KMS-11 (cell line): ENCODE data around the gene CD37.

Experiments used
- H2AFZ ChIP-seq: fragments of 200-600 bp; sonication (generic); 2 replicates; pipeline ENCODE4 v1.6.1; 2016; ENCODE audit warnings: antibody characterized with exemption, mixed run types, low read depth
- H3K27ac ChIP-seq: fragments of 200-600 bp; sonication (generic); 2 replicates; pipeline ENCODE4 v1.6.1; 2016; ENCODE audit warnings: mild to moderate bottlenecking, mixed run types
- H3K27me3 ChIP-seq: fragments of 200-600 bp; sonication (generic); 2 replicates; pipeline ENCODE4 v1.6.1; 2017; ENCODE audit warnings: mild to moderate bottlenecking, low read depth, mixed run types, moderate library complexity; ENCODE audit not compliant: insufficient read depth
- H3K36me3 ChIP-seq: fragments of 200-600 bp; sonication (generic); 2 replicates; pipeline ENCODE4 v1.6.1; 2017; ENCODE audit warnings: mild to moderate bottlenecking, mixed run types; ENCODE audit not compliant: insufficient read depth
- H3K4me1 ChIP-seq: fragments of 200-600 bp; sonication (generic); 2 replicates; pipeline ENCODE4 v1.6.1; 2016; ENCODE audit warnings: mild to moderate bottlenecking, low read depth, mixed run types; ENCODE audit not compliant: poor library complexity, severe bottlenecking
- H3K4me2 ChIP-seq: fragments of 200-600 bp; sonication (generic); 2 replicates; pipeline ENCODE4 v1.7.0; 2016; ENCODE audit warnings: mild to moderate bottlenecking, mixed run types
- H3K4me3 ChIP-seq: fragments of 200-600 bp; sonication (generic); IDR thresholded peaks from 2 replicates; pipeline ENCODE4 v1.6.1; 2017; ENCODE audit warnings: low read depth, low read length, mixed read lengths; ENCODE audit not compliant: insufficient read depth
- H3K79me2 ChIP-seq: fragments of 200-600 bp; sonication (generic); 2 replicates; pipeline ENCODE4 v1.6.1; 2016; ENCODE audit warnings: low read depth, mixed run types; ENCODE audit not compliant: insufficient read depth
- H3K9ac ChIP-seq: fragments of 200-600 bp; sonication (generic); 2 replicates; pipeline ENCODE4 v1.6.1; 2016; ENCODE audit warnings: mild to moderate bottlenecking, mixed run types
- H4K20me1 ChIP-seq: fragments of 200-600 bp; sonication (generic); 2 replicates; pipeline ENCODE4 v1.6.1; 2016; ENCODE audit warnings: mild to moderate bottlenecking, mixed run types; ENCODE audit not compliant: insufficient read depth
- CTCF ChIP-seq: fragments of 200-600 bp; sonication (generic); conservative IDR thresholded peaks from 2 replicates; pipeline ENCODE4 v1.6.1; 2017; ENCODE audit warnings: low read depth, mild to moderate bottlenecking, antibody characterized with exemption, low read length, moderate library complexity, mixed read lengths

CD37 gene

GRCh38 chr19:49344505-49345423, 9.6 kb downstream of the CD37 start:
- no peaks in the 10 kb centered on the region for H3K4me1 ChIP-seq
- no peak overlapping the region for H3K27ac ChIP-seq
- no peaks in the 10 kb centered on the region for H4K20me1 ChIP-seq
- H2AFZ ChIP-seq = no peak overlapping the region
- peaks cover 34% of the 10 kb centered on the region; the same call in 1 of the 2 replicates for H3K27me3 ChIP-seq
- no peak overlapping the region for H3K4me3 ChIP-seq
- no peak overlapping the region for H3K9ac ChIP-seq
- no peaks in the 10 kb centered on the region for H3K36me3 ChIP-seq
- no peak for TF ChIP-seq CTCF
- H3K79me2 ChIP-seq = no peaks in the 10 kb centered on the region
- H3K4me2 ChIP-seq = no peak overlapping the region

DNA sequence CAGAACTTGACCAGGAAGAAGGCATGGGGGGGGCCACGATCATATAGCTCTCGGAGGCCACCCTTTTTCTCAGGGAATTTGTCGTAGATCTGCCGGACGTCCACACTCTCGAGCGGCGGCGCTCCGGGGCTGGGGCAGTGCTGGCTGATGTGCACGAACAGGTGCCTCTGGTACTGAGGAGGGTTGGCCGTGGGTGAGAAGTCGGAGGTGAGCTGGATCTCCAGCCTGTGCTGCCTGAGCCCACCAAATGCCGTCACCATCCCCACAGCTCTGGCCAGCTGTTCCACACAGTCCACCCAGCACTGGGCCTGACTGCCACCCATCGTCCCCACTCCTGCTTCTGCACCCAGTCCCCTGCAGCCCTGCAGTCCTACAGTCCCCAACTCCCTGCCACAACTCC, 12.0 kb downstream of the CD37 start:
- Histone ChIP-seq H3K4me1 (no peaks in the 10 kb centered on the region), H3K79me2 (no peaks in the 10 kb centered on the region), H3K4me3 (no peak overlapping the region), H2AFZ (no peak overlapping the region), H4K20me1 (no peaks in the 10 kb centered on the region), H3K27me3 (peaks cover 29% of the 10 kb centered on the region), H3K27ac (no peak overlapping the region), H3K36me3 (no peaks in the 10 kb centered on the region), H3K4me2 (no peak overlapping the region), H3K9ac (no peak overlapping the region)
- no peak for TF ChIP-seq CTCF

DNA sequence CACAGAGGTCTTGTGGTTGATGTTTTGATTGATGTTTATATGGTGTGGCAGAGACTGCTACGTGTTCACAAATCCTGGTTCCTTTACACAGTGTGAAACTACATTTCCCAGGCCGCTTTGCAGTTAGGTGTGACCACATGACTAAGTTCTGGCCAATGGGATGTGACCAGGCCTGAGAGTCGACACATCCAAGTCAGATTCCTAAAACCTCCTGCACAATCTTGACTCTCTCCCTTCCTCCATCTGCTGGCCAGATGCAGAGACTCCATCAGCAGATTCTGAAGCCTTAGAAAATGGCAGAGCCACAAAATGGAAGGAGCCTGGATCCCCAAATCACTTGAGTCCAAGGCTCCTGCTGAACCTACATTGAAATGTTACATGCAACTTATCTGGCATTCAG, 12.6 kb downstream of the CD37 start:
- H3K36me3 ChIP-seq = no peaks in the 10 kb centered on the region
- H2AFZ ChIP-seq = peak overlapping the region; percentile 40; the same call in 1 of the 2 replicates
- no peak overlapping the region for H3K9ac ChIP-seq
- H3K27me3 ChIP-seq = peaks cover 30% of the 10 kb centered on the region
- H3K4me2 ChIP-seq = no peak overlapping the region
- H3K4me1 ChIP-seq = no peaks in the 10 kb centered on the region
- no peaks in the 10 kb centered on the region for H3K79me2 ChIP-seq
- no peaks in the 10 kb centered on the region for H4K20me1 ChIP-seq
- no peak overlapping the region for H3K4me3 ChIP-seq
- no peak for TF ChIP-seq CTCF
- H3K27ac ChIP-seq = no peak overlapping the region

DNA sequence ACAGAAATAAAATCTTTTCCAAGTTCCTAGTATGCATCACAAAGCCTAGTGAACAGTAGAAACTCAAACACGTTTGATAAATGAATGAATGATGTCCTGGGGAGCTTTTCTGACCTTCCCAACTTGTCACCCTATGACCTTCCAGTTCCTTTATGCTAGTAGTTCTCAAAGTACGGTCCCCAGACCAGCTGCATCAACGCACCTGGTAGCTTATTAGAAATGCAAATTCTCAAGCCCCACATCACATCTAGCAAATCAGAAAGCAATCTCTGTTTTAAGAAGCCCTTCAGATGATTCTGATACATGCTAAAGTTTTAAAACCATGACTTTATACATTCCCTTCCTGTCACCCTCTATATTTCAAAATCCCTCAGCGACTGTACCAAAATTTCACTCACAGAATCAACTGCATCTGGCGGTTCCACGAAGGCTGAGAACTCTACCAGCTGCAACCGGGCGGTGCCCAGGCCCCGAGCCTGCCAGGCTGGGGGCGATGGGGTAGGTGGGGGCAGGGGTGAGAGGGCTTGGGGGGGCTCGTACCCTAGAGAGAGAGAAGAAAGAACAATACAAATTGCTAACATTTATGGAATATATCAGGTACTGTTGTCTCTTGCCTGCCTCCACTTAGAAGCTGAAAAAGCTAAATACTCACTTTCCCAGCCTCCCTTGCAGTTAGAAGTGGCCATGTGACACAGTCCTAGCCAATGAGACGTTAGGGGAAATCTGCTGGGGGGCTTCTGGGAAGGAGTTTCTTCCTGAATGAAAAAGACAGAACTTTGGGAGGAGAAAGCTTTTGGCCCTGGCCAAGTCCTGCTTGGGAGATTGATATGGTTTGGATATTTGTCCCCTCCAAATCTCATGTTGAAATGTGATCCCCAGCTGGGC, 13.3 kb downstream of the CD37 start:
- no peak for TF ChIP-seq CTCF
- H3K4me2 ChIP-seq = no peak overlapping the region
- H4K20me1 ChIP-seq = no peaks in the 10 kb centered on the region
- H2AFZ ChIP-seq = peak overlapping the region; percentile 40; the same call in 1 of the 2 replicates
- no peaks in the 10 kb centered on the region for H3K4me1 ChIP-seq
- peaks cover 33% of the 10 kb centered on the region for H3K27me3 ChIP-seq
- no peaks in the 10 kb centered on the region for H3K36me3 ChIP-seq
- no peak overlapping the region for H3K9ac ChIP-seq
- no peak overlapping the region for H3K27ac ChIP-seq
- no peaks in the 10 kb centered on the region for H3K79me2 ChIP-seq
- no peak overlapping the region for H3K4me3 ChIP-seq
